MCF 10A (cell line): ENCODE measurements around the gene CD48. TPM values are rescaled to one million over a fixed set of nuclear protein-coding genes. Genes with fewer than 3 reads are reported as not detected.

ENCODE experiments used
- BruUV-seq: library from RNA; stranded (reverse); fragments of 400-500 nt; replicated peaks from 2 replicates; lab custom pipeline; 2021; lab: Mats Ljungman, UMichigan
- CTCF ChIA-PET: fragments of 300-600 bp; sonication (Branson Sonifier 250); formaldehyde crosslinking; extraction: SDS; loops from one replicate; lab custom pipeline; 2021; ENCODE audit warnings: antibody characterized with exemption, inconsistent platforms; lab: Yijun Ruan, JAX
- POLR2A ChIA-PET: fragments of 300-600, 350-650 bp; sonication (Branson Sonifier 250); formaldehyde crosslinking; extraction: SDS; loops from one replicate; lab custom pipeline; 2020; ENCODE audit warnings: antibody characterized with exemption, inconsistent platforms; lab: Yijun Ruan, JAX
- DNase-seq: peaks from one replicate; pipeline ENCODE4 v3.0.0-alpha.2; 2018; ENCODE audit not compliant: unreplicated experiment
- H3K27ac Mint-ChIP-seq: one replicate; pipeline ENCODE4 v1.8.0; 2022; ENCODE audit warnings: mild to moderate bottlenecking, low read depth, mixed read lengths; ENCODE audit not compliant: unreplicated experiment
- H3K27me3 Mint-ChIP-seq: one replicate; pipeline ENCODE4 v1.8.0; 2022; ENCODE audit warnings: mixed read lengths; ENCODE audit not compliant: insufficient read depth, unreplicated experiment
- H3K36me3 Mint-ChIP-seq: one replicate; pipeline ENCODE4 v1.8.0; 2022; ENCODE audit warnings: mild to moderate bottlenecking, moderate library complexity, mixed read lengths; ENCODE audit not compliant: insufficient read depth, unreplicated experiment
- H3K4me1 Mint-ChIP-seq: one replicate; pipeline ENCODE4 v1.8.0; 2022; ENCODE audit warnings: mixed read lengths; ENCODE audit not compliant: insufficient read depth, unreplicated experiment
- H3K4me3 Mint-ChIP-seq: one replicate; pipeline ENCODE4 v1.8.0; 2022; ENCODE audit warnings: mild to moderate bottlenecking, moderate library complexity, mixed read lengths; ENCODE audit not compliant: unreplicated experiment
- H3K9me3 Mint-ChIP-seq: one replicate; pipeline ENCODE4 v1.8.0; 2022; ENCODE audit warnings: mixed read lengths; ENCODE audit not compliant: unreplicated experiment
- intact Hi-C: fragments of 100-400 bp; cut with micrococcal nuclease; formaldehyde crosslinking; loops from 2 replicates; pipeline ENCODE4 v1.14.1; 2022
- total RNA-seq: library from RNA; stranded (reverse); gene quantifications from 2 replicates; pipeline ENCODE4 v1.2.3, GENCODE V29; 2022
- TF ChIP-seq, protein P1 (sequence below): fragments of 200-600 bp; IDR thresholded peaks from one replicate; pipeline ENCODE4 v1.8.0; 2022; ENCODE audit warnings: antibody characterized with exemption, mild to moderate bottlenecking; ENCODE audit not compliant: unreplicated experiment

Gene CD48
- total RNA-seq, 1 experiment from 2014 or later, result not detected

DNA sequence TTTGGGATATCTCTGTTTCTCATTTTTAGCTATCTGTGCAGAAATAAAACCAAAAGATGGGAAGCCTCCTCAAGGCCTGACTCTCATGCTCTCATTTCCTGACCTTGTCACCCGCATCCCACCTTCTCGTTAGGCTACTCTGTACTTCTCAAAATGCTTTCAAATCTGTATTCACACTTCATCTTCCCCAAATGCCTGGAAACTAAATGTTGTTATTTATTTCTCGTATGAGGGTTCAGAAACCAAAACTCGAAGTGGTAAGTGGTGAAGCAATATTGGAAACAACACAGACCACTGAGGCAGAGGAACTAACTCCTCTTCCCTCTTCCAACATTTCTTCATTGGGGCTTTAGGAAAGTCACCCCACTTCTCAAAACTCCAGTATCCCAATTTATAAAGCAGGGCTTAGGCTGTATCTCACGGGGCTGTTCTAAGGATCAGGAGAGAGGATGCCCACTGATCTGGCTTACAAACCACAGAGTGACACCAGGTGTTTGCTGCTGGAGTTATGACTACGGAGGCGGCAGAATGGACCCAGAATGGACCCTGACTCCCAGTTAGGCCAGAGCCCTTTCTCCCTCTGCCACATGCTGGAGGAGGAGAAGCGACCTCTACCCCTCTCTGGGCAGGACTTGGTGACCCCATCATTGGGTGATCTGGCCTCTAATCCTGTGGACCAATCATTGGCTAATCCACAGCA lies 31.0 kb upstream of the CD48 start:
- no peaks in the 10 kb centered on the region for H3K27me3 Mint-ChIP-seq
- no peaks in the 10 kb centered on the region for H3K9me3 Mint-ChIP-seq
- peaks cover 14% of the 10 kb centered on the region for H3K4me1 Mint-ChIP-seq
- TF ChIP-seq, protein P1, sequence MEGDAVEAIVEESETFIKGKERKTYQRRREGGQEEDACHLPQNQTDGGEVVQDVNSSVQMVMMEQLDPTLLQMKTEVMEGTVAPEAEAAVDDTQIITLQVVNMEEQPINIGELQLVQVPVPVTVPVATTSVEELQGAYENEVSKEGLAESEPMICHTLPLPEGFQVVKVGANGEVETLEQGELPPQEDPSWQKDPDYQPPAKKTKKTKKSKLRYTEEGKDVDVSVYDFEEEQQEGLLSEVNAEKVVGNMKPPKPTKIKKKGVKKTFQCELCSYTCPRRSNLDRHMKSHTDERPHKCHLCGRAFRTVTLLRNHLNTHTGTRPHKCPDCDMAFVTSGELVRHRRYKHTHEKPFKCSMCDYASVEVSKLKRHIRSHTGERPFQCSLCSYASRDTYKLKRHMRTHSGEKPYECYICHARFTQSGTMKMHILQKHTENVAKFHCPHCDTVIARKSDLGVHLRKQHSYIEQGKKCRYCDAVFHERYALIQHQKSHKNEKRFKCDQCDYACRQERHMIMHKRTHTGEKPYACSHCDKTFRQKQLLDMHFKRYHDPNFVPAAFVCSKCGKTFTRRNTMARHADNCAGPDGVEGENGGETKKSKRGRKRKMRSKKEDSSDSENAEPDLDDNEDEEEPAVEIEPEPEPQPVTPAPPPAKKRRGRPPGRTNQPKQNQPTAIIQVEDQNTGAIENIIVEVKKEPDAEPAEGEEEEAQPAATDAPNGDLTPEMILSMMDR, result no peak
- no peak overlapping the region for H3K4me3 Mint-ChIP-seq
- BruUV-seq, result no TSS peak
- H3K36me3 Mint-ChIP-seq, result peaks cover 11% of the 10 kb centered on the region
- DNase-seq, result no peak
- intact Hi-C loops, result no loop called here
- ChIA-PET CTCF (interaction anchor here (1.0 kb wide), 1 partner anchor 33 kb away, joined by 3 read pairs; no protein-coding TSS in a partner anchor), POLR2A (no interaction called here)
- no peak overlapping the region for H3K27ac Mint-ChIP-seq

- TF ChIP-seq, protein P1, result no peak
- Mint-ChIP-seq H3K27ac (no peak overlapping the region), H3K36me3 (peaks cover 11% of the 10 kb centered on the region), H3K27me3 (no peaks in the 10 kb centered on the region), H3K4me3 (no peak overlapping the region), H3K9me3 (no peaks in the 10 kb centered on the region), H3K4me1 (peaks cover 14% of the 10 kb centered on the region)
- BruUV-seq, result no TSS peak
- DNase-seq, result no peak
- POLR2A ChIA-PET, result no interaction called here
- intact Hi-C loops, result no loop called here
- CTCF ChIA-PET, result interaction anchor here (0.5 to 3.2 kb wide), 4 partner anchors 20 to 89 kb away, joined by 3 to 12 read pairs (median 4); no protein-coding TSS in a partner anchor
Measured at GRCh38 chr1:160741612-160742348, 30.2 kb upstream of the CD48 start.

DNA sequence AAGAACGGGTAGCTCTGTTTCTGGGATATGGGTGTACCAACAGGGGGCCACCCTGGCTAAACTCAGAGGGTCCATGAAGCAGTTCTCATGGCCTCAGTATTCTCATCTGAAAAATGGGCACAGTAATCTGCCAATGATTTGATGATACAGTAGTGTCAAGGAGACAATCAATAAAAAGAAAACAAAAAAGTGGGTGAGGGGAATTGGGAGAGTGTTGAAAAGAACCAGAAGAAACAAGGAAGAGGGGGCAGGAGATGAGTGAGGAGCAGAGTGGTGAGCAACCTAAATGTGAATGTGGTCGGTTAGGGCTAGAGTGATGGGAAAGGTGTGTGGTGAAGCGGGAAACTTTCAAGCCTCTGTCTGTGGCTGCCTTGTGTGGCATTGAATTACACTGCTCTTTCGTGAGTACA lies 29.5 kb upstream of the CD48 start:
- Mint-ChIP-seq H3K36me3 (peaks cover 11% of the 10 kb centered on the region), H3K4me1 (peaks cover 14% of the 10 kb centered on the region), H3K27me3 (no peaks in the 10 kb centered on the region), H3K27ac (no peak overlapping the region), H3K4me3 (no peak overlapping the region), H3K9me3 (no peaks in the 10 kb centered on the region)
- intact Hi-C loops, result no loop called here
- TF ChIP-seq, protein P1, result no peak
- BruUV-seq, result no TSS peak
- no peak for DNase-seq
- CTCF ChIA-PET, result interaction anchor here (0.5 to 3.2 kb wide), 6 partner anchors 14 to 305 kb away, joined by 3 to 12 read pairs (median 4); partner anchors contain the start of gene USF1
- POLR2A ChIA-PET, result interaction anchor here (0.6 kb wide), 1 partner anchor 213 kb away, joined by 3 read pairs; no protein-coding TSS in a partner anchor

DNA sequence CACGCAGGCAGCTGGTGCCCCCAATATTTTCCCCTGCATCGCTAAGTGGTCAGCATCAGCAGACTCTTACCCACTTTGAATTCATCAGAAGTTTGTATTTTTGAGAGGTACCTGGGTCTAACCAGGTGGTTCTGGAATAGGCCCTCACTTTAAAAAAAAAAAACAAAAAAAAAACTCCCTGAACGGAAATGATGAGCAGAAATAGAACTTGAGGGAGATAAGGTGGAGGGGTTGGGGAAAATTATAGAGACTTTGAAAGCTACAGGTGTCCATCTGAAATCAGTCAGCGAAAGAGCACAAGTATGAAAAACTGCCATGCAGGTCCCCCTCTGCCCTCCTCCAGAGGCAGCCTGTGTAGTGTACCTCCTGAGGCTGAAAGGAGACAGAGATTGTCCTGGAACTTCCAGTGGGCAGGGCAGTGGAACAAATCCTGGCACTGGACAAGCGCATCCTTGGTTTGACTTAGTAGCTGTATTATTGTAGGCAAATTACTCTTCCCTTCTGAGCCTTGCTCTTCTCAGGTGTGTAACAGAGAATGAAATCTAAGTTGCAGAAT lies 28.6 kb upstream of the CD48 start:
- no TSS peak for BruUV-seq
- TF ChIP-seq, protein P1, result no peak
- H3K36me3 Mint-ChIP-seq, result peaks cover 11% of the 10 kb centered on the region
- no peak overlapping the region for H3K4me3 Mint-ChIP-seq
- no peaks in the 10 kb centered on the region for H3K9me3 Mint-ChIP-seq
- ChIA-PET CTCF (interaction anchor here (0.8 to 3.2 kb wide), 5 partner anchors 8 to 306 kb away, joined by 3 to 12 read pairs (median 4); partner anchors contain the start of gene USF1), POLR2A (interaction anchor here (0.6 kb wide), 2 partner anchors 32 to 214 kb away, joined by 3 read pairs; no protein-coding TSS in a partner anchor)
- peaks cover 14% of the 10 kb centered on the region for H3K4me1 Mint-ChIP-seq
- no peak overlapping the region for H3K27ac Mint-ChIP-seq
- no peaks in the 10 kb centered on the region for H3K27me3 Mint-ChIP-seq
- intact Hi-C loops, result no loop called here
- DNase-seq, result no peak
